HepG2 (cell line): ENCODE results near the gene VRK1. TPM values are rescaled to one million over a fixed set of nuclear protein-coding genes. Genes with fewer than 3 reads are reported as not detected.

Experiments used
- FOXJ3 ChIP-seq: sonication (generic); formaldehyde crosslinking; IDR thresholded peaks from 2 replicates; pipeline ENCODE4 v1.4.0; 2020; ENCODE audit warnings: missing genetic modification reagents, mild to moderate bottlenecking, borderline replicate concordance
- HOXA3 ChIP-seq: sonication (generic); formaldehyde crosslinking; IDR thresholded peaks from 2 replicates; pipeline ENCODE4 v1.5.0; 2020; ENCODE audit warnings: missing genetic modification reagents
- KDM6A ChIP-seq: IDR thresholded peaks from 2 replicates; pipeline ENCODE4 v1.6.1; 2016; ENCODE audit warnings: low read depth
- NKX3-1 ChIP-seq: sonication (generic); formaldehyde crosslinking; IDR thresholded peaks from 2 replicates; pipeline ENCODE4 v1.5.0; 2020; ENCODE audit warnings: missing genetic modification reagents
- PPARG ChIP-seq: conservative IDR thresholded peaks from 2 replicates; pipeline ENCODE4 v1.6.1; 2016; ENCODE audit warnings: missing biosample characterization, missing genetic modification reagents
- RCOR2 ChIP-seq: IDR thresholded peaks from 2 replicates; pipeline ENCODE4 v1.6.1; 2016; ENCODE audit warnings: missing biosample characterization, missing genetic modification reagents
- ZMYM4 ChIP-seq: sonication (generic); formaldehyde crosslinking; IDR thresholded peaks from 2 replicates; pipeline ENCODE4 v1.8.1; 2023; ENCODE audit warnings: mild to moderate bottlenecking, missing genetic modification reagents
- ZNF3 ChIP-seq: IDR thresholded peaks from 2 replicates; pipeline ENCODE4 v1.7.0; 2017; ENCODE audit warnings: inconsistent platforms
- ZNF383 ChIP-seq: sonication (generic); formaldehyde crosslinking; IDR thresholded peaks from 2 replicates; pipeline ENCODE4 v1.4.0; 2020; ENCODE audit warnings: missing genetic modification reagents, mild to moderate bottlenecking, borderline replicate concordance
- ZNF431 ChIP-seq: sonication (generic); formaldehyde crosslinking; IDR thresholded peaks from 2 replicates; pipeline ENCODE4 v1.9.0; 2022; ENCODE audit warnings: missing genetic modification reagents, low read depth, mild to moderate bottlenecking, borderline replicate concordance
- ZNF501 ChIP-seq: sonication (generic); formaldehyde crosslinking; IDR thresholded peaks from 2 replicates; pipeline ENCODE4 v1.5.1; 2020; ENCODE audit warnings: mild to moderate bottlenecking, moderate library complexity, missing genetic modification reagents
- ZNF572 ChIP-seq: sonication (generic); formaldehyde crosslinking; IDR thresholded peaks from 2 replicates; pipeline ENCODE4 v1.5.1; 2020; ENCODE audit warnings: mild to moderate bottlenecking, missing genetic modification reagents
- ZNF615 ChIP-seq: sonication (generic); formaldehyde crosslinking; IDR thresholded peaks from 2 replicates; pipeline ENCODE4 v1.5.0; 2020; ENCODE audit warnings: mild to moderate bottlenecking, missing genetic modification reagents, borderline replicate concordance
- ZNF780A ChIP-seq: sonication (generic); formaldehyde crosslinking; IDR thresholded peaks from 2 replicates; pipeline ENCODE4 v1.8.0; 2022; ENCODE audit warnings: mild to moderate bottlenecking, missing genetic modification reagents, moderate library complexity
- polyA plus RNA-seq, 8 experiments: library from polyadenylated mRNA; depleted of rRNA in 3 of 8; stranded (reverse) in 7 of 8; unstranded in 1 of 8; fragments of >200 nt; fragmentation: Illumina TruSeq in 4 of 8; extraction: Trizol in 4 of 8; gene quantifications; 2 replicates each; pipeline versions ENCODE4 v1.2.1 to v1.2.3, GENCODE V29; 2011 to 2016; ENCODE audit warnings: low read depth in 4 of 8, missing spikeins in 1 of 8, mixed read lengths in 1 of 8; ENCODE audit not compliant: insufficient read depth in 1 of 8
- total RNA-seq, 5 experiments: library from RNA; depleted of rRNA; stranded (reverse); fragments of >200 nt; fragmentation: Illumina TruSeq; extraction: Trizol; gene quantifications; 2 replicates each; pipeline ENCODE4 v1.2.3, GENCODE V29; 2016; ENCODE audit warnings: low read depth in 1 of 5
- TF ChIP-seq, protein P1 (sequence below), 2 experiments: sonication (generic) in 1 of 2; formaldehyde crosslinking in 1 of 2; IDR thresholded peaks; 2 replicates each; pipeline versions ENCODE4 v1.6.1 to v1.9.0; 2014 to 2022; ENCODE audit warnings: antibody characterized with exemption in 1 of 2, borderline replicate concordance in 1 of 2, inconsistent platforms in 1 of 2, low read depth in 1 of 2, missing genetic modification reagents in 1 of 2
- TF ChIP-seq, protein P2 (sequence below): IDR thresholded peaks from 2 replicates; pipeline ENCODE4 v1.6.1; 2016; ENCODE audit warnings: mild to moderate bottlenecking, missing biosample characterization, missing genetic modification reagents
- TF ChIP-seq, protein P3 (sequence below): IDR thresholded peaks from 2 replicates; pipeline ENCODE4 v1.6.1; 2018; ENCODE audit warnings: missing genetic modification reagents, mild to moderate bottlenecking, missing compliant biosample characterization
- TF ChIP-seq, protein P4 (sequence below): sonication (generic); formaldehyde crosslinking; conservative IDR thresholded peaks from 2 replicates; pipeline ENCODE4 v1.4.0; 2020; ENCODE audit warnings: mild to moderate bottlenecking, missing genetic modification reagents, moderate library complexity

The VRK1 gene
- total and polyA plus RNA-seq, 2 of the 13 experiments (the other 11 are each of a cell fraction or from before 2014, with no cell fraction given), result 7.9 to 51.3 TPM

DNA sequence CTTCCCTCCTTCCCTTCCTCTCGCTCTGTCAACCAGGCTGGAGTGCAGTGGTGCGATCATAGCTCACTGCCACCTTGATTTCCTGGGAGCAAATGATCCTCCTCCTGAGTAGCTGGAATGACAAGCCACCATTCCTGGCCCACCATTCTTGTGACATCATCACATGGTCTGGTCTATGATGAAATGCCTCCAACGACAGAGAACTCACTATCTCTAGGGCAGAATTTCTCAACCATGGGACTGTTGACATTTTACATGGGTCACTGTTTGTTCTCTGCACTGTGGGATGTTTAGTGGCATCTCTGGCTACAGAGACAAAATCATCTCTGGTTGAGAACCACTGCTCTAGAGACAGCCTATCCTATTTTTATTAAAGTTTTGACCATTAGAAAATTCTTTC, 9.7 kb downstream of the VRK1 start (continued):
- TF ChIP-seq, protein P1, sequence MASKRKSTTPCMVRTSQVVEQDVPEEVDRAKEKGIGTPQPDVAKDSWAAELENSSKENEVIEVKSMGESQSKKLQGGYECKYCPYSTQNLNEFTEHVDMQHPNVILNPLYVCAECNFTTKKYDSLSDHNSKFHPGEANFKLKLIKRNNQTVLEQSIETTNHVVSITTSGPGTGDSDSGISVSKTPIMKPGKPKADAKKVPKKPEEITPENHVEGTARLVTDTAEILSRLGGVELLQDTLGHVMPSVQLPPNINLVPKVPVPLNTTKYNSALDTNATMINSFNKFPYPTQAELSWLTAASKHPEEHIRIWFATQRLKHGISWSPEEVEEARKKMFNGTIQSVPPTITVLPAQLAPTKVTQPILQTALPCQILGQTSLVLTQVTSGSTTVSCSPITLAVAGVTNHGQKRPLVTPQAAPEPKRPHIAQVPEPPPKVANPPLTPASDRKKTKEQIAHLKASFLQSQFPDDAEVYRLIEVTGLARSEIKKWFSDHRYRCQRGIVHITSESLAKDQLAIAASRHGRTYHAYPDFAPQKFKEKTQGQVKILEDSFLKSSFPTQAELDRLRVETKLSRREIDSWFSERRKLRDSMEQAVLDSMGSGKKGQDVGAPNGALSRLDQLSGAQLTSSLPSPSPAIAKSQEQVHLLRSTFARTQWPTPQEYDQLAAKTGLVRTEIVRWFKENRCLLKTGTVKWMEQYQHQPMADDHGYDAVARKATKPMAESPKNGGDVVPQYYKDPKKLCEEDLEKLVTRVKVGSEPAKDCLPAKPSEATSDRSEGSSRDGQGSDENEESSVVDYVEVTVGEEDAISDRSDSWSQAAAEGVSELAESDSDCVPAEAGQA (IDR thresholded peaks at IDR 0.05; ENCODE audit: low read depth), result peak; percentile 85
- TF ChIP-seq, protein P1 (CRISPR knock-in tag; IDR thresholded peaks at IDR 0.05; ENCODE audit: borderline replicate concordance), result no peak
- TF ChIP-seq ZNF780A (no peak), ZNF383 (no peak), ZNF3 (CRISPR knock-in tag) (no peak), ZNF431 (CRISPR knock-in tag) (no peak), NKX3-1 (CRISPR knock-in tag) (no peak), ZNF615 (CRISPR knock-in tag) (no peak), FOXJ3 (CRISPR knock-in tag) (no peak), HOXA3 (CRISPR knock-in tag) (peak; percentile 92), KDM6A (CRISPR knock-in tag) (no peak), PPARG (no peak), ZNF501 (no peak), RCOR2 (0 out of 2 replicates have a peak, but pooled peaks have one; percentile 57), ZNF572 (no peak), ZMYM4 (CRISPR knock-in tag) (0 out of 2 replicates have a peak, but pooled peaks have one; percentile 67)
- TF ChIP-seq, protein P2, sequence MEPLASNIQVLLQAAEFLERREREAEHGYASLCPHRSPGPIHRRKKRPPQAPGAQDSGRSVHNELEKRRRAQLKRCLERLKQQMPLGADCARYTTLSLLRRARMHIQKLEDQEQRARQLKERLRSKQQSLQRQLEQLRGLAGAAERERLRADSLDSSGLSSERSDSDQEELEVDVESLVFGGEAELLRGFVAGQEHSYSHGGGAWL, result no peak
- TF ChIP-seq, protein P3, sequence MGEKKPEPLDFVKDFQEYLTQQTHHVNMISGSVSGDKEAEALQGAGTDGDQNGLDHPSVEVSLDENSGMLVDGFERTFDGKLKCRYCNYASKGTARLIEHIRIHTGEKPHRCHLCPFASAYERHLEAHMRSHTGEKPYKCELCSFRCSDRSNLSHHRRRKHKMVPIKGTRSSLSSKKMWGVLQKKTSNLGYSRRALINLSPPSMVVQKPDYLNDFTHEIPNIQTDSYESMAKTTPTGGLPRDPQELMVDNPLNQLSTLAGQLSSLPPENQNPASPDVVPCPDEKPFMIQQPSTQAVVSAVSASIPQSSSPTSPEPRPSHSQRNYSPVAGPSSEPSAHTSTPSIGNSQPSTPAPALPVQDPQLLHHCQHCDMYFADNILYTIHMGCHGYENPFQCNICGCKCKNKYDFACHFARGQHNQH (CRISPR knock-in tag), result peak; percentile 46; the same call in 1 of the 2 replicates
- TF ChIP-seq, protein P4, sequence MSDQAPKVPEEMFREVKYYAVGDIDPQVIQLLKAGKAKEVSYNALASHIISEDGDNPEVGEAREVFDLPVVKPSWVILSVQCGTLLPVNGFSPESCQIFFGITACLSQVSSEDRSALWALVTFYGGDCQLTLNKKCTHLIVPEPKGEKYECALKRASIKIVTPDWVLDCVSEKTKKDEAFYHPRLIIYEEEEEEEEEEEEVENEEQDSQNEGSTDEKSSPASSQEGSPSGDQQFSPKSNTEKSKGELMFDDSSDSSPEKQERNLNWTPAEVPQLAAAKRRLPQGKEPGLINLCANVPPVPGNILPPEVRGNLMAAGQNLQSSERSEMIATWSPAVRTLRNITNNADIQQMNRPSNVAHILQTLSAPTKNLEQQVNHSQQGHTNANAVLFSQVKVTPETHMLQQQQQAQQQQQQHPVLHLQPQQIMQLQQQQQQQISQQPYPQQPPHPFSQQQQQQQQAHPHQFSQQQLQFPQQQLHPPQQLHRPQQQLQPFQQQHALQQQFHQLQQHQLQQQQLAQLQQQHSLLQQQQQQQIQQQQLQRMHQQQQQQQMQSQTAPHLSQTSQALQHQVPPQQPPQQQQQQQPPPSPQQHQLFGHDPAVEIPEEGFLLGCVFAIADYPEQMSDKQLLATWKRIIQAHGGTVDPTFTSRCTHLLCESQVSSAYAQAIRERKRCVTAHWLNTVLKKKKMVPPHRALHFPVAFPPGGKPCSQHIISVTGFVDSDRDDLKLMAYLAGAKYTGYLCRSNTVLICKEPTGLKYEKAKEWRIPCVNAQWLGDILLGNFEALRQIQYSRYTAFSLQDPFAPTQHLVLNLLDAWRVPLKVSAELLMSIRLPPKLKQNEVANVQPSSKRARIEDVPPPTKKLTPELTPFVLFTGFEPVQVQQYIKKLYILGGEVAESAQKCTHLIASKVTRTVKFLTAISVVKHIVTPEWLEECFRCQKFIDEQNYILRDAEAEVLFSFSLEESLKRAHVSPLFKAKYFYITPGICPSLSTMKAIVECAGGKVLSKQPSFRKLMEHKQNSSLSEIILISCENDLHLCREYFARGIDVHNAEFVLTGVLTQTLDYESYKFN (CRISPR knock-in tag), result no peak
